ENCODE results near the gene GRID1. TPM values are rescaled to one million over a fixed set of nuclear protein-coding genes. Genes with fewer than 3 reads are reported as not detected.

Gene GRID1
- total and polyA plus RNA-seq, 10 of the 15 experiments (the other 5 are each of a cell fraction or from before 2014, with no cell fraction given), result 0.04 to 0.62 (median 0.08) TPM; not detected in 5

GRCh38 chr10:86024281-86025041, 342.1 kb downstream of the GRID1 start:
- in situ Hi-C loops (cut with MboI), result no loop called here

GRCh38 chr10:86023931-86024280, 342.7 kb downstream of the GRID1 start:
- POLR2A ChIA-PET, result no interaction called here
- Histone ChIP-seq H3K27me3 (replicated peaks in 1 of 2; ENCODE audit: control insufficient read depth in 2 of 2, insufficient read depth in 2 of 2, low read length in 1 of 2) (no peaks in the 10 kb centered on the region), H3K4me3 (no peak overlapping the region), H3K9me3 (replicated peaks; ENCODE audit: control insufficient read depth, insufficient read depth, low read length) (no peaks in the 10 kb centered on the region), H3K9ac (ENCODE audit: control insufficient read depth, insufficient read depth, low read length) (no peak overlapping the region), H3K4me1 (ENCODE audit: control insufficient read depth, insufficient read depth, low read length) (no peaks in the 10 kb centered on the region), H3K79me2 (ENCODE audit: control insufficient read depth, insufficient read depth, low read length) (no peaks in the 10 kb centered on the region), H3K36me3 (ENCODE audit: control insufficient read depth in 2 of 2, insufficient read depth in 2 of 2, low read length in 1 of 2) (no peaks in the 10 kb centered on the region), H3K4me2 (ENCODE audit: control insufficient read depth, insufficient read depth) (no peak overlapping the region), H2AFZ (ENCODE audit: control insufficient read depth, low read depth, low read length) (no peak overlapping the region), H4K20me1 (ENCODE audit: control insufficient read depth, insufficient read depth) (no peaks in the 10 kb centered on the region), H3K27ac (ENCODE audit: control insufficient read depth, insufficient read depth) (no peak overlapping the region)
- intact Hi-C loops (cut with micrococcal nuclease; ENCODE audit: unreplicated experiment), result no loop called here
- ATAC-seq, result no peak
- CTCF ChIA-PET, result no interaction called here
- no peak for DNase-seq (ENCODE audit: low read depth, low spot score)
- FAIRE-seq, result no peak
- 56% methylated on average over 4 of the region's 4 CpGs for WGBS (ENCODE audit: insufficient coverage, insufficient replicate concordance, low lambda C conversion rate, missing lambda C conversion rate)
- RAD21 ChIA-PET (ENCODE audit: unreplicated experiment), result no interaction called here
- SMC1A ChIA-PET (ENCODE audit: uncharacterized antibody, unreplicated experiment), result no interaction called here
- in situ Hi-C loops (cut with MboI), result no loop called here
- TF ChIP-seq STAT1 (conservative IDR thresholded peaks at IDR 0.05), result no peak
- TF ChIP-seq ZBED1 (IDR thresholded peaks at IDR 0.05; ENCODE audit: borderline replicate concordance), result no peak
- TF ChIP-seq NFXL1 (IDR thresholded peaks at IDR 0.05; ENCODE audit: borderline replicate concordance), result no peak
- no peak for TF ChIP-seq ESRRA (IDR thresholded peaks at IDR 0.05; ENCODE audit: low read length)
- no peak for TF ChIP-seq KDM1A (IDR thresholded peaks at IDR 0.05; ENCODE audit: borderline replicate concordance)
- no peak for TF ChIP-seq PKNOX1 (IDR thresholded peaks at IDR 0.05)
- no peak for TF ChIP-seq MYC (IDR thresholded peaks at IDR 0.05; ENCODE audit: insufficient read depth, insufficient read length, insufficient replicate concordance, low read length, severe bottlenecking)
- no peak for TF ChIP-seq KAT2A (conservative IDR thresholded peaks at IDR 0.05; ENCODE audit: control insufficient read depth, low read depth, low read length)
- no peak for TF ChIP-seq CEBPZ (IDR thresholded peaks at IDR 0.05; ENCODE audit: low read depth, low read length)
- TF ChIP-seq BMI1 (IDR thresholded peaks at IDR 0.05; ENCODE audit: borderline replicate concordance), result no peak
- TF ChIP-seq RB1 (IDR thresholded peaks at IDR 0.05; ENCODE audit: borderline replicate concordance), result no peak
- BruUV-seq (replicated peaks), result no TSS peak

More at GRCh38 chr10:86024281-86025041, 342.1 kb downstream of the GRID1 start:
- FAIRE-seq (no peak), ATAC-seq (no peak), DNase-seq (ENCODE audit: low read depth, low spot score) (no peak)
- ChIA-PET SMC1A (ENCODE audit: uncharacterized antibody, unreplicated experiment) (interaction anchor here (0.9 to 1.0 kb wide), 2 partner anchors 20 to 32 kb away, joined by 3 read pairs; no protein-coding TSS in a partner anchor), POLR2A (no interaction called here), CTCF (no interaction called here), RAD21 (ENCODE audit: unreplicated experiment) (no interaction called here)
- Histone ChIP-seq H4K20me1 (ENCODE audit: control insufficient read depth, insufficient read depth) (no peaks in the 10 kb centered on the region), H3K27ac (ENCODE audit: control insufficient read depth, insufficient read depth) (no peak overlapping the region), H3K4me3 (no peak overlapping the region), H3K79me2 (ENCODE audit: control insufficient read depth, insufficient read depth, low read length) (no peaks in the 10 kb centered on the region), H2AFZ (ENCODE audit: control insufficient read depth, low read depth, low read length) (no peak overlapping the region), H3K4me1 (ENCODE audit: control insufficient read depth, insufficient read depth, low read length) (no peaks in the 10 kb centered on the region), H3K9me3 (replicated peaks; ENCODE audit: control insufficient read depth, insufficient read depth, low read length) (no peaks in the 10 kb centered on the region), H3K36me3 (ENCODE audit: control insufficient read depth in 2 of 2, insufficient read depth in 2 of 2, low read length in 1 of 2) (no peaks in the 10 kb centered on the region), H3K27me3 (replicated peaks in 1 of 2; ENCODE audit: control insufficient read depth in 2 of 2, insufficient read depth in 2 of 2, low read length in 1 of 2) (no peaks in the 10 kb centered on the region), H3K4me2 (ENCODE audit: control insufficient read depth, insufficient read depth) (no peak overlapping the region), H3K9ac (ENCODE audit: control insufficient read depth, insufficient read depth, low read length) (no peak overlapping the region)
- TF ChIP-seq SREBF2 (IDR thresholded peaks at IDR 0.05; ENCODE audit: low read length), result no peak
- WGBS (ENCODE audit: insufficient coverage, insufficient replicate concordance, low lambda C conversion rate, missing lambda C conversion rate), result 62% methylated on average over 8 of the region's 8 CpGs
- BruUV-seq (replicated peaks), result no TSS peak
- intact Hi-C loops (cut with micrococcal nuclease; ENCODE audit: unreplicated experiment), result no loop called here
